HFFc6 (cell line): ENCODE measurements around the gene NDST4. TPM values are rescaled to one million over a fixed set of nuclear protein-coding genes. Genes with fewer than 3 reads are reported as not detected.

Source experiments
- DNase-seq: peaks from one replicate; pipeline ENCODE4 v3.0.0-alpha.2; 2018
- H3K27ac Mint-ChIP-seq: 2 replicates; pipeline ENCODE4 v1.8.0; 2020; ENCODE audit warnings: mild to moderate bottlenecking, mixed read lengths
- H3K27me3 Mint-ChIP-seq: 2 replicates; pipeline ENCODE4 v1.8.0; 2021; ENCODE audit warnings: mild to moderate bottlenecking, moderate library complexity, mixed read lengths; ENCODE audit not compliant: insufficient read depth
- H3K36me3 Mint-ChIP-seq: 2 replicates; pipeline ENCODE4 v1.8.0; 2021; ENCODE audit warnings: low read depth, mixed read lengths
- H3K4me1 Mint-ChIP-seq: 2 replicates; pipeline ENCODE4 v1.8.0; 2020; ENCODE audit warnings: low read depth, mixed read lengths
- H3K4me3 Mint-ChIP-seq: 2 replicates; pipeline ENCODE4 v1.8.0; 2020; ENCODE audit warnings: mild to moderate bottlenecking, moderate library complexity, mixed read lengths
- H3K9me3 Mint-ChIP-seq: 2 replicates; pipeline ENCODE4 v1.8.0; 2020; ENCODE audit warnings: mild to moderate bottlenecking, mixed read lengths
- CTCF ChIP-seq: fragments of 200-600 bp; sonication (generic); IDR thresholded peaks from 2 replicates; pipeline ENCODE4 v1.5.0; 2021; ENCODE audit warnings: antibody characterized with exemption, mild to moderate bottlenecking
- total RNA-seq, 6 experiments: library from RNA; stranded (reverse); fragmentation: NEBNext Ultra II Directional; extraction: Animal tissue kit (Norgen Biotek cat#: 25700); gene quantifications; 2 replicates in 1 of 6; 3 replicates in 5 of 6; pipeline ENCODE4 v1.2.3, GENCODE V29; 2021

NDST4 gene
- total RNA-seq, 6 experiments from 2014 or later, result not detected

GRCh38 chr4:115107411-115107810 is 6.0 kb downstream of the NDST4 start:
- no peak overlapping the region for H3K4me3 Mint-ChIP-seq
- DNase-seq, result no peak
- H3K36me3 Mint-ChIP-seq, result no peaks in the 10 kb centered on the region
- H3K27me3 Mint-ChIP-seq, result no peaks in the 10 kb centered on the region
- no peaks in the 10 kb centered on the region for H3K9me3 Mint-ChIP-seq
- no peaks in the 10 kb centered on the region for H3K4me1 Mint-ChIP-seq
- no peak for TF ChIP-seq CTCF
- H3K27ac Mint-ChIP-seq, result no peak overlapping the region

- Mint-ChIP-seq H3K36me3 (no peaks in the 10 kb centered on the region), H3K9me3 (peaks cover 5% of the 10 kb centered on the region; the same call in 1 of the 2 replicates), H3K27me3 (no peaks in the 10 kb centered on the region), H3K27ac (no peak overlapping the region), H3K4me3 (no peak overlapping the region), H3K4me1 (no peaks in the 10 kb centered on the region)
- TF ChIP-seq CTCF, result no peak
- DNase-seq, result no peak
These were observed 11.7 kb downstream of the NDST4 start for GRCh38 chr4:115101675-115102074.

DNA sequence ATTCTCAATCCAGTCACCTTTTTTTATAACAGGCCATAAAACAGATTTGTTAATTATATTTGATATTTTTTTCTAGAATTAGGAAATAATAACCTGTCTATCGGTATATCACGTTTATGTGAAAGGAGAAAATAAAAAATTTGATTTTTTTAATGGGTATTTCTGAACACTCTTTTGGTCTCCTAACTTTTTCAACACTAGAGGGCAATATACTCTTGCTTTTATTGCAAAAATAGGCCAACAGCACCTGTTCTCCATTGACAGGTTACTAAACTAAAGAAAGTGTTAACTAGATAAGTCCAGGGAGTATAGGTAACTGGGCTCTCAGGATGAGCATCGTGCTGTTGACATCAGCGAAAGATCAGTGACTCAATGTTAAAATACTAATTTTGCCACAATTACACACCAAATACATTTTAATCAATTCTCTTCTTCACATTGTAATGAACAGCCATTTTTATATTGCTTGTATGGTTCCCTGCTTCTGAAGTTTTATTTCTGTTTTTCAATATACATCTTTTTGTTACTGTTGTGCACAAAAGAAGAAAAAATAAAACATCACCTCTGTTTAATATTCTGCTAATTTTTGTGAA is 22.8 kb downstream of the NDST4 start:
- no peak overlapping the region for H3K27ac Mint-ChIP-seq
- DNase-seq, result peak; percentile 0

GRCh38 chr4:115082633-115083032 is 30.8 kb downstream of the NDST4 start:
- H3K4me1 Mint-ChIP-seq, result no peaks in the 10 kb centered on the region
- H3K27ac Mint-ChIP-seq, result no peak overlapping the region
- H3K36me3 Mint-ChIP-seq, result peaks cover 5% of the 10 kb centered on the region; the same call in 1 of the 2 replicates
- no peak for DNase-seq
- no peak for TF ChIP-seq CTCF
- peaks cover 26% of the 10 kb centered on the region for H3K9me3 Mint-ChIP-seq
- no peaks in the 10 kb centered on the region for H3K27me3 Mint-ChIP-seq
- H3K4me3 Mint-ChIP-seq, result no peak overlapping the region

More for the DNA sequence above, 22.8 kb downstream of the NDST4 start:
- H3K27me3 Mint-ChIP-seq, result no peaks in the 10 kb centered on the region
- no peak overlapping the region for H3K4me3 Mint-ChIP-seq
- H3K36me3 Mint-ChIP-seq, result no peaks in the 10 kb centered on the region
- H3K9me3 Mint-ChIP-seq, result no peaks in the 10 kb centered on the region
- TF ChIP-seq CTCF, result peak; percentile 85
- no peaks in the 10 kb centered on the region for H3K4me1 Mint-ChIP-seq

- peaks cover 26% of the 10 kb centered on the region for H3K9me3 Mint-ChIP-seq
- H3K27ac Mint-ChIP-seq, result no peak overlapping the region
- no peaks in the 10 kb centered on the region for H3K27me3 Mint-ChIP-seq
- no peaks in the 10 kb centered on the region for H3K4me1 Mint-ChIP-seq
- no peak overlapping the region for H3K4me3 Mint-ChIP-seq
- TF ChIP-seq CTCF, result no peak
- no peak for DNase-seq
- no peaks in the 10 kb centered on the region for H3K36me3 Mint-ChIP-seq
These were observed 36.7 kb downstream of the NDST4 start for GRCh38 chr4:115076691-115077090.
